GM21737 (cell line): ENCODE measurements around the gene TM7SF3.
"Not testable (repeated sequence)": the region's sequence is repeated elsewhere in the genome, so short reads cannot be mapped to it uniquely, and the experiment has no call there.

ENCODE experiments used
- ATAC-seq: cut with Tn5 transposase; IDR thresholded peaks from one replicate; pipeline ENCODE4 v1.9.1; 2021; ENCODE audit warnings: mild to moderate bottlenecking, moderate library complexity; ENCODE audit not compliant: unreplicated experiment

TM7SF3 gene

GRCh38 chr12:27014085-27014858 is at the start of gene TM7SF3:
TM7SF3 (minus strand) TSS chr12:27014384; CDS start chr12:27014168, 216 bp downstream.
- peak; percentile 85 for ATAC-seq

GRCh38 chr12:27063250-27063851 is 49.2 kb upstream of the TM7SF3 start:
- ATAC-seq, result no peak

GRCh38 chr12:27061317-27061716 is 47.1 kb upstream of the TM7SF3 start:
- no peak for ATAC-seq

GRCh38 chr12:27060740-27061139 is 46.6 kb upstream of the TM7SF3 start:
- ATAC-seq, result no peak

GRCh38 chr12:27057543-27057942 is 43.4 kb upstream of the TM7SF3 start:
- ATAC-seq, result no peak

- ATAC-seq, result no peak
Measured at GRCh38 chr12:27055966-27056365, 41.8 kb upstream of the TM7SF3 start.

GRCh38 chr12:27052742-27053141 is 38.6 kb upstream of the TM7SF3 start:
- no peak for ATAC-seq

- ATAC-seq, result no peak
Measured at GRCh38 chr12:27052176-27052575, 38.0 kb upstream of the TM7SF3 start.

- no peak for ATAC-seq
Measured at GRCh38 chr12:27048822-27049752, 34.9 kb upstream of the TM7SF3 start.

GRCh38 chr12:27042018-27042417 is 27.8 kb upstream of the TM7SF3 start:
- not testable (repeated sequence) for ATAC-seq

GRCh38 chr12:27040637-27041036 is 26.5 kb upstream of the TM7SF3 start:
- ATAC-seq, result not testable (repeated sequence)

GRCh38 chr12:27034607-27035293 is 20.6 kb upstream of the TM7SF3 start:
- ATAC-seq, result no peak

GRCh38 chr12:27032679-27033078 is 18.5 kb upstream of the TM7SF3 start:
- ATAC-seq, result no peak

- ATAC-seq, result no peak
Measured at GRCh38 chr12:27031531-27031930, 17.3 kb upstream of the TM7SF3 start.

- ATAC-seq, result no peak
Measured at GRCh38 chr12:27026257-27026656, 12.1 kb upstream of the TM7SF3 start.

GRCh38 chr12:27025116-27025515 is 10.9 kb upstream of the TM7SF3 start:
- ATAC-seq, result no peak

GRCh38 chr12:27024291-27024690 is 10.1 kb upstream of the TM7SF3 start:
- no peak for ATAC-seq

GRCh38 chr12:27020761-27021160 is 6.6 kb upstream of the TM7SF3 start:
- ATAC-seq, result no peak

GRCh38 chr12:27018037-27018436 is 3.9 kb upstream of the TM7SF3 start:
- no peak for ATAC-seq

GRCh38 chr12:27017163-27017823 is 3.1 kb upstream of the TM7SF3 start:
- not testable (repeated sequence) for ATAC-seq
